Chondrocyte (in vitro differentiated cells): ENCODE results near the gene FAM156A. TPM values are rescaled to one million over a fixed set of nuclear protein-coding genes. Genes with fewer than 3 reads are reported as not detected.
A peak's percentile ranks its signal among the peaks of the same experiment; 100 is the strongest.
"Not testable (repeated sequence)": the region's sequence is repeated elsewhere in the genome, so short reads cannot be mapped to it uniquely, and the experiment has no call there.

Experiments
- DNase-seq: peaks from one replicate; pipeline ENCODE4 v3.0.0; 2021; ENCODE audit warnings: mixed read lengths, low spot score
- H3K27ac Mint-ChIP-seq: one replicate; pipeline ENCODE4 v1.8.0; 2021; ENCODE audit warnings: mild to moderate bottlenecking, moderate library complexity, mixed read lengths; ENCODE audit not compliant: unreplicated experiment
- H3K27me3 Mint-ChIP-seq: 2 replicates; pipeline ENCODE4 v1.8.0; 2021; ENCODE audit warnings: low read depth, mixed read lengths
- H3K36me3 Mint-ChIP-seq: 2 replicates; pipeline ENCODE4 v1.8.0; 2021; ENCODE audit warnings: low read depth, mixed read lengths
- H3K4me1 Mint-ChIP-seq: 2 replicates; pipeline ENCODE4 v1.8.0; 2021; ENCODE audit warnings: low read depth, mild to moderate bottlenecking, mixed read lengths
- H3K4me3 Mint-ChIP-seq: one replicate; pipeline ENCODE4 v1.8.0; 2021; ENCODE audit warnings: mild to moderate bottlenecking, moderate library complexity, mixed read lengths; ENCODE audit not compliant: unreplicated experiment
- H3K9me3 Mint-ChIP-seq: 2 replicates; pipeline ENCODE4 v1.8.0; 2021; ENCODE audit warnings: low read depth, mixed read lengths
- total RNA-seq: library from RNA; stranded (reverse); gene quantifications from 3 replicates; pipeline ENCODE4 v1.2.1, GENCODE V29; 2021
- TF ChIP-seq, protein P1 (sequence below): fragments of 200-600 bp; sonication (generic); IDR thresholded peaks from 2 replicates; pipeline ENCODE4 v1.5.0; 2021; ENCODE audit warnings: antibody characterized with exemption, mild to moderate bottlenecking, moderate library complexity

Gene FAM156A
- total RNA-seq, 1 donor from 2014 or later = 23.8 TPM

DNA sequence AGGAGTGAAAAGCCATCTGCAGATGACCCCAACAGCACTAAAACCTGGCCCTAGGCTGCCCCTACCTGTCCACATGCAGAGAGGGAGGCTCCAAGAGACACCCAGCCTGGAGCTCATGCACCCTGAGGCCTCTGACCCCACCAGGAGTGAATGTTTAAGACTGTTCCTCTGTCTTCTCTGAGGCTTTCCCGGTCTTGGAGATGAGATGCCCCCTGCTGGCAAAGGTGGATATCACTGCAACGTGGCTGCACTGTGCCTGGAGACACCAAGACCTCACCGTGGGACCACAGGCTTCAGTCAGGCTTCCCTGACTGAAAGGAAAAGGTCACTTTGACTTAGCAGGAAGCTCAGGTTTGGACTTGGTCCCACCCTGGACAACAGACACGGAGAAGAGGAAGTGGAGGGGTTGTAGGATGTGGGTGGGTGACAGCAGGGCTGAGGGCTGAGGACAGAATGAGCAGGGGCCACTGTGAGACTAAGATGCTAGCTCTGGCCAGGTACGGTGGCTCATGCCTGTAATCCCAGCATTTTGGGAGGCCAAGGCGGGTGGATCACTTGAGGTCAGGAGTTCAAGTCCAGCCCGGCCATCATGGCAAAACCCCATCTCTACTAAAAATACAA, 31.8 kb upstream of the FAM156A start:
- not testable (repeated sequence) for H3K4me3 Mint-ChIP-seq, H3K27me3 Mint-ChIP-seq, H3K9me3 Mint-ChIP-seq, DNase-seq, H3K36me3 Mint-ChIP-seq
- H3K4me1 Mint-ChIP-seq = peaks cover 14% of the 10 kb centered on the region
- TF ChIP-seq, protein P1, sequence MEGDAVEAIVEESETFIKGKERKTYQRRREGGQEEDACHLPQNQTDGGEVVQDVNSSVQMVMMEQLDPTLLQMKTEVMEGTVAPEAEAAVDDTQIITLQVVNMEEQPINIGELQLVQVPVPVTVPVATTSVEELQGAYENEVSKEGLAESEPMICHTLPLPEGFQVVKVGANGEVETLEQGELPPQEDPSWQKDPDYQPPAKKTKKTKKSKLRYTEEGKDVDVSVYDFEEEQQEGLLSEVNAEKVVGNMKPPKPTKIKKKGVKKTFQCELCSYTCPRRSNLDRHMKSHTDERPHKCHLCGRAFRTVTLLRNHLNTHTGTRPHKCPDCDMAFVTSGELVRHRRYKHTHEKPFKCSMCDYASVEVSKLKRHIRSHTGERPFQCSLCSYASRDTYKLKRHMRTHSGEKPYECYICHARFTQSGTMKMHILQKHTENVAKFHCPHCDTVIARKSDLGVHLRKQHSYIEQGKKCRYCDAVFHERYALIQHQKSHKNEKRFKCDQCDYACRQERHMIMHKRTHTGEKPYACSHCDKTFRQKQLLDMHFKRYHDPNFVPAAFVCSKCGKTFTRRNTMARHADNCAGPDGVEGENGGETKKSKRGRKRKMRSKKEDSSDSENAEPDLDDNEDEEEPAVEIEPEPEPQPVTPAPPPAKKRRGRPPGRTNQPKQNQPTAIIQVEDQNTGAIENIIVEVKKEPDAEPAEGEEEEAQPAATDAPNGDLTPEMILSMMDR = peak; percentile 79
- peak overlapping the region; percentile 96 for H3K27ac Mint-ChIP-seq

DNA sequence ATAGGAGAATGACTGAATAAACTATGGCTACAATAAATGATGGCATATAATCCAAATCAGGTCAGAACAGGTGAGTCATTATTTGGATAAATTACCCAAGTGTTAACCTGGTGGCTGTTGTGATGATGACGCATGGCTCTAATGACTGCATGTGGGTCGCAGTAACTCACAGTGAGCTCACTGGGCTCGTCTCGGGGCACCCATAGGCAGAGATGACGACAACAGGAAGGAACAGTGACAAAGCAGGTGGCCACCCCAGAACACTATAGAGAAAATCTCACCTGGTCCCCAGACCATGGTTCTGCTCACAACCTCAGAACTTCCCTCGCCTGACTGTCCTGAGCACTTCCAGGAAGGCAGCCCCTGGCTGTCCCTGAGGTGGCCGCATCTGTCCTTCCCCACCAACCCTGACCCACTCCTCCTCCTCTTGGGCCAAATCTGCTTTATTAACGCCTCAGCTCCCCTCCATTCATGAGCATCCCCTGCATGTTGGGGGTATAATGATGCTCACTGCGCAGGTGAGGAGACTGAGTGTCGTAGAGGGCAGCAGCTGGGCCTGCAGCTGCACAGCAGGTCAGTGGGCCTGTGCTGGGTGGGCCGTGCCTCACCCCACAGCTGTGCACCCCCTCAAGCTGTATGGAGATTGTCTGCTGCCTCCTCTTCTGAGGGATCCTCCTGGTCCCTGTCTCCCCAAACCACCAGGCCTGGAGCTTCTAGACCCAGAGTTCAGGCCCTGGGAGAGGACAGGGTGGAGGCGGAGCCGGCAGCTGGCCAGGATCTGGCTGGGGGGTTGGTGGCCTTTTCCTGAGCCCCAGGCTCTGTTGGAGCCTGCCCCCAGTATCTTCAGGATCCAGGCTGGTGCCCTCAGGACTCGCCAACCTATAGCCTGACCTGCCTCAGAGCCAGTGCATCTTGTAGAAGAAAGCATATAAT, 30.9 kb upstream of the FAM156A start:
- Mint-ChIP-seq H3K27me3 (no peaks in the 10 kb centered on the region), H3K4me3 (no peak overlapping the region), H3K36me3 (no peaks in the 10 kb centered on the region), H3K27ac (peak overlapping the region; percentile 63), H3K4me1 (peaks cover 18% of the 10 kb centered on the region), H3K9me3 (no peaks in the 10 kb centered on the region)
- DNase-seq = no peak
- TF ChIP-seq, protein P1 = no peak

DNA sequence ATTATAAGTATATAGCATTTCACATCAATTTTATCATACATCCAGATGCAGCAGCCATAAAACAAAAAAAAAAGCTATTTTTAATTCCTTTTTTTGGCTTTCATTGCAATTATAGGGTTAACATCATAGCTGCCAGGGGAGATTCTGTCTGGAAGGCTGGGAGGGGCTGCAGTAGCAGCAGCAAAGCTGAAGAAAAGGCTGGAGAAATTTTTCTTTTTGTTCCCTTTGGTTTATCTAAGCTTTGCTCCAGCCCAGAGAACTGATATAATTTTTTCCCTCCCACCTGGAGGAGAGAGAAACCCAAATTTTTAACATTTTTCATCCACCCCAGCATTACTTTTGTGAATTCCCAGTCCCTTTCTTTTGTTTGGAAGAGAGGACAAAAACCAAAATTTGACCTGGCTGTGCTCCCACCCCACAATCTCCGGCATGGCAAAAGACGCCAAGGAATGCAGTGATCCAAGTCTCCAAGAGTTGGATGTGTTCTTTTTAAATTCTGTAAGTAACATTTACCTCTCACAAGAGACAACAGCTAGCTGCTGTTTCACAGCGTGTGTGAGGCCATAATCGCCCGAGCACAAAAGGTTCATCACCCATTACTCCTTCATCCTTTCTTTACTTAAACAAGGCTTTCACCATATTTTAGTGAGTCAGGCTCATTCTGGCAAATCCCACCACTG, 25.1 kb upstream of the FAM156A start:
- Mint-ChIP-seq H3K27me3 (no peaks in the 10 kb centered on the region), H3K4me3 (peak overlapping the region; percentile 71), H3K27ac (peak overlapping the region; percentile 95), H3K9me3 (peaks cover 2% of the 10 kb centered on the region), H3K4me1 (peaks cover 49% of the 10 kb centered on the region), H3K36me3 (no peaks in the 10 kb centered on the region)
- DNase-seq = no peak
- TF ChIP-seq, protein P1 = no peak

DNA sequence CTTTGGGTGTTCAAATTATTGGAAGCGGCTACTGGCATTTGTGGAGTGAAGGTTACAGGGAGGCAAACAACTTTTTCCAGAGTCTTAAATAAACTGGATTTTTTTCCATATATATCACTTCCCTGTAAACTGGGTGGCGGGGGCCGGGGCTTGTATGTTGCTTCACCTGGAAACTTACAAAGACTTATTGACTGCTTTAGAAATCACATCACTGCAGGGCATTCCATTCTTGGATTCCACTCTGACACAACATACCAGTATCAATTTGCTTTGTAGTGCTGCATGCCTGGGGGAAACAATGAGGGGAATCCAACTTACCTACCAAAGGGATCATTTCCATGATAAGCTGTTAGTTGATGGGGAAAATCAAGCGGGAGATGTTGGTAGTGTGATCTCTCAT, 21.7 kb upstream of the FAM156A start:
- Mint-ChIP-seq H3K4me1 (peaks cover 54% of the 10 kb centered on the region), H3K27ac (peak overlapping the region; percentile 90), H3K27me3 (no peaks in the 10 kb centered on the region), H3K36me3 (no peaks in the 10 kb centered on the region), H3K9me3 (peaks cover 2% of the 10 kb centered on the region), H3K4me3 (no peak overlapping the region)
- DNase-seq = no peak
- TF ChIP-seq, protein P1 = no peak

DNA sequence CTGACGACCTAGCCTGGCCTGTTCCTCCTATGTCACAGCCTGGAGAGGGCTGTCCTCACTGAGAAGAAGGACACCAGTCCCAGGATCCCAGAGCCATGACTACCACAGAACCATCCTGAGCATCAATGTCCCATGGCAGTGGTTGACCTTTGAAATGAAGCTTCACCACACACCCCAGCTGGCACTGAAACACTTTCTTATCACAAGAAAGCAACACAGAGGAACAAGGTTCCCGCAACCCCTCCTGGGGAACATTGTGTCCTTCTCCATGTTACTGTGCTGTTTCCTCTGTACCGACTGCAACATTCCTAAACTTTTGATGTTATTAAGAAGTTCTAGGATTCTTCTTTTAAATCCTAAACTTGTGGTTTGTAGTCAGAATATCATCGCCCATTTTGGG, 21.2 kb upstream of the FAM156A start:
- Mint-ChIP-seq H3K27me3 (no peaks in the 10 kb centered on the region), H3K9me3 (peaks cover 2% of the 10 kb centered on the region), H3K27ac (peak overlapping the region; percentile 90), H3K4me1 (peaks cover 50% of the 10 kb centered on the region), H3K36me3 (no peaks in the 10 kb centered on the region), H3K4me3 (no peak overlapping the region)
- no peak for DNase-seq
- TF ChIP-seq, protein P1 = no peak
